Right lung (tissue), 5 donors: ENCODE data around the gene UTP11. TPM values are rescaled to one million over a fixed set of nuclear protein-coding genes. Genes with fewer than 3 reads are reported as not detected.
A peak's percentile ranks its signal among the peaks of the same experiment; 100 is the strongest.

ENCODE experiments used
- DNase-seq, 2 donors: peaks; one replicate each; pipeline ENCODE4 v3.0.0-alpha.2; 2013
- polyA plus RNA-seq, 5 donors: library from polyadenylated mRNA; unstranded; fragments of 120-200 nt; gene quantifications; one replicate each; pipeline versions ENCODE4 v1.2.1 to v1.2.3, GENCODE V29; 2013; ENCODE audit warnings: inconsistent platforms in 1 of 5, low replicate concordance in 1 of 5; ENCODE audit not compliant: insufficient read length in 5 of 5, insufficient read depth in 1 of 5

Gene UTP11
- polyA plus RNA-seq, 5 donors = 38.4 to 56.8 (median 42.9) TPM

GRCh38 chr1:38000529-38001455 is 11.7 kb upstream of the UTP11 start:
- no peak for DNase-seq

DNA sequence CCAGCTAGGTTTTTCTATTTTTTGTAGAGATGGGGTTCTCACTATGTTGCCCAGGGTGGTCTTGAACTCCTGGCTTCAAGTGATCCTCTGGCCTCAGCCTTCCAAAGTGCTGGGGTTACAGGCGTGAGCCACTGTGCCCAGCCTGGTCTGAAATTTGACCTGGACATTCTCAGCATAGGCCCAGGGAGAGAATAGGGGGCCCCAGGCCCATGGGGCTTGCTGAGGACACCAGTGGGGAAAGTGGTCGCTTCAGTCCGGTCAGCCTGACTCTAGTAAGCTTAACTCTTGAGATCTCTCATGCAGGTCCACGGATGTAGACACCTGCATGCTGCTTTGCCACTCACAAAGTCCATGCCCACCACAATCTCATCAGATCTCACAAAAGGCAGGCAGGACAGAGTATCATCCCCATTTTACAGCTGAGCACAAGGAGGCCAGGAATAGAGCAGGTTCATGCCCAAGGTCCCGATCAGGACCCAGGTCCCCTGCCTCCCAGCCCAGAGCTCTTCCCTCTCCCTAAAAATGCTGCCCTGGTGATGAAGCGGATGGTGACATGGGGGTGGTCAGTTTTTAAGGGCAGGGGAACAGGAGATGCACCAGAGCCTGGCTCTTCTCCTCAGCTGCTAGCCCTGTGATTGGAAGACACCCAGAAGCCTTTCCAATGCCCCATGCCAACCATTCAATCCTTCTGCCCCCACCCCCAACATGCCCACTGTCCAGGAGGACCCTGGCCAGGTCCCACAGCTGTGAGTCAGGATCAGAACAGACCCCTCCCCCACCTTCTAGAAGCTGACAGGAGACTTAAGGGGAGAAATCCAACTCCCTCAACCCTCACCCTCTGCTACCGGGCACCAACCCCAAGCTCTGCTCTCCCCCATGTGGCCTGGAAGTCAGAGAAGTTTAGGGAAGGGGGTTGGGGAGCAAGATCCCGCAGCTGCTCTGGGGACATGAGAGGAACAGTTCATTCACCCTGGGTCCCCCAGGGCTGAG is 9.0 kb upstream of the UTP11 start:
- DNase-seq = no peak

- DNase-seq = no peak
Measured at GRCh38 chr1:38004284-38005108, 8.0 kb upstream of the UTP11 start.

GRCh38 chr1:38005195-38006007 is 7.1 kb upstream of the UTP11 start, which contains the start of gene FHL3:
Gene FHL3, minus strand, starts transcription at chr1:38005514. Its CDS starts 6,102 bp downstream, at chr1:37999412.
- no peak for DNase-seq

GRCh38 chr1:38006008-38006828 is 6.3 kb upstream of the UTP11 start:
- no peak for DNase-seq

DNA sequence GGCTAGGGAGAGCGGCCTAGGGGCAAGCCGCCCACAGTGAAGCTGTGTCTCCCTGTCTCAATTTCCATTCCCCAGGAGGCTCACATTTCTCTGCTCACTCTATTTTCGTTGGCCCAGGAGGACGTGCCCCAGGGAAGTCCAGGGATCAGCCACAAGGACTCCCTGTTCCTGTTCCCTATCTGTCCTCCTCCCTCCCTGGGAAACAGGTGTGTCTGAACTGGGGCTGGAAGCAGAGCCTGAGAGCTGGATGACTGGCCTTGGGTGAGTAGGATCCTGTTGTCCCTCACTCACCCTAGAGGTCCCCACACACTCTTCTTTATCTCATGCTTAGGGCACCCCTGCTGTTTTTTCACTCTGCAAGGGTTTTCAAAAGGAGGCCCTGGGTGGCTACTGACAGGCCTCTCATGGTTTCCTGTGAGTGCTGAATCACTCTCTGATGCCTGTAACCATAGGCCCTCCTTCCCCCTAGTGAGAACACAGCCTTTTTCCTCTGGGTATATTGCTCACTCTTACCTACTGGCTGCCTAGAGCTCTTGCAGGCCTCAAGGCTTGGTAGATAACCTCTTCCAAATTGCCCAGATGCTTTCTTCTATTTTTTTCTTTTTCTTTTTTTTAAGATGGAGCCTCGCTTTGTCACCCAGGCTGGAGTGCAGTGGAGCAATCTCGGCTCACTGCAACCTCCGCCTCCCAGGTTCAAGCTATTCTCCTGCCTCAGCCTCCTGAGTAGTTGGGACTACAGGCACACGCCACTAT is 3.3 kb upstream of the UTP11 start:
- DNase-seq = no peak

GRCh38 chr1:38009841-38010180 is 2.7 kb upstream of the UTP11 start:
- DNase-seq = no peak

- no peak for DNase-seq
Measured at GRCh38 chr1:38013227-38013622, 691 bp downstream of the UTP11 start.

DNA sequence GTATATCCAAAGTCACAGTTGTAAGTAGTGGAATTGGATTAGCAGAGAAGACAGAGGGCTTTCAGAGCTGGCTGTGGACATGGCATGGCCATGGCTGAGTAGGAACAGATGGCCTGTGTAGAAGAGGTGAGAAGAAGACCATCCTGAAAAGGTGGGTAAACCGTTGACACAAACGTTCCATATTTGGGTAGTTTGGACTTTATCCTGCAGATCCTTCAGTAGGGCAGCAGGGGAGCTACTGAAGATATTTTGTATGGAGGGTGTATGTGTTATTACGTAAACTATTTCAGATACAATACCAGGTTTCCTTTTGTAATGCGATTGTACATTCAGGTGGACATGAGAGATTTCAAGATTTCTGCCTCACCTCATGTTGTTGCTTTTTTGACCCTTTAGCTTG is 1.6 kb downstream of the UTP11 start:
- DNase-seq = no peak

- no peak for DNase-seq
Measured at GRCh38 chr1:38014724-38015424, 2.3 kb downstream of the UTP11 start.

DNA sequence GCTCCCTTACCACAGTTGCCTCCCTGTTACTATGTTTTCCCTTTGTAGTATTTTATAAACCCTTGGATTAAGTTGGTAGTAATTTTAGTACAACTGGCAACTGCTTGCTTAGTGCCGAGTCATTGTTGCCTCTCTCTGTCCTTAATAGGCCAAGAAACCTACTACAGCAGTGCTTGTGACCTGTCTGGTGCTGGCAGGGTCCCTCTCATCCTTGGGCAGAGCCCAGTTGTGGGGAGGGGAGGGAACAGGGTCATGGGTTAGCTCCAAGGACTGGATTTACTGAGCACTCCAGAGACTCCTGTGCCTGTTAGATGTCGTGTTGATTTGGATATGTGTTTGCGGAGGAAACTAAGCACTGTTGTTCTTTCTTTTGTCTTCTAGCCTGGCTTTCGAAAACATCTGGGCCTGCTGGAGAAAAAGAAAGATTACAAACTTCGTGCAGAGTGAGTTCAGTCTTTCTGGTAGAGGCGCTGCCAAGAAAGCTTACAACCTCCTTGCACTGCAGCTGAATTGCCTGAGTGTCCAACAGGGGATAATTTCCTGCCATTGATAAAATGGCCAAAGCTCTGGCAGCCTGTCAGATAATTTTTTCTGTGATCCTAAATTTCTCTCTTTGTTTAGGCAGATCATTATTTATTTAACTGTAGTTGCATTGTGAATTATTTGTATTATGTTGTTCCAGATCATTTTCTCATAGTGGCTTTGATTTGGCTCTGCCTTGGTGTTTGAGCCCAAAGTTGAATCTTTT is 3.6 kb downstream of the UTP11 start:
- DNase-seq = peak; percentile 87 to 93

- no peak for DNase-seq
Measured at GRCh38 chr1:38018864-38019343, 6.4 kb downstream of the UTP11 start.

- no peak for DNase-seq
Measured at GRCh38 chr1:38020396-38020795, 7.9 kb downstream of the UTP11 start.

- no peak for DNase-seq
Measured at GRCh38 chr1:38021969-38022368, 9.4 kb downstream of the UTP11 start.

DNA sequence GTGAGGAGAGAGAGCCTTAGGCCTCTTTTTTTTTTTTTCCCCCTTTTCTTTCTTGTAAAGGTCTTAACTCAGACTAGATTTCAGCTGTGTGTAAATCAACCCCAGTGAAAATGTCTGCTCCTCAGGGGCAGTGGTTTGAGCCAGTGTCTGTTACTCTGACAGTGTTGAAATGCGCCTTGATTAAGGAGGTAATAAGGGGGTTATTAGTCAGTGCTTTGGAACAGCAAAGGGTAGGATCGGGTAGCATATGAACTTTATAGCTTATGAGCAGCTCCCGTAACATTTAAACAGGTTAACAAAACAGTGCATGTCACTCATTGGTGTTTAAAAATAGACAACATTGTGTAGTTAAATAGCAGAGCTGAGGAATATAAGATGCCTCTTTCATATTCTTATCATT is 10.3 kb downstream of the UTP11 start:
- DNase-seq = no peak

DNA sequence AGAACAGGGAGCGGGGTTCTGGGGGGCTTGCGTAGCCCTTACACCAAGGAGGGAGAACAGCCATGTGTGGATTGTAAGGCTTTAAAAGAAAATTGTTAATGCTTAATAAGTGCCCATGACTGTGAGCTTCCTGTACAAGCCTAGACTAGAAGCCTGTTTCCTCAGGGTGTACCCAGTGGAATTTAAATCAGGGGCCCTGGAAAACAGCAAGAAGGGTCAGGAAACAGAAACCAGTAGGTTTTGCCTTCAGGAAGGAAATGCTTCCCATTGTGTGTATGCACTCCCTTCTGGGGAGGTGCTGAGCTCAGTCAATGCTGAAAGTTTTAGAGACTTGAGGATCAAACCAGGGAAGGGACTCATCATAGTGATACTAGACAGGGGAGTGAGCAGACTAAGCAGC is 12.7 kb downstream of the UTP11 start:
- DNase-seq = no peak

DNA sequence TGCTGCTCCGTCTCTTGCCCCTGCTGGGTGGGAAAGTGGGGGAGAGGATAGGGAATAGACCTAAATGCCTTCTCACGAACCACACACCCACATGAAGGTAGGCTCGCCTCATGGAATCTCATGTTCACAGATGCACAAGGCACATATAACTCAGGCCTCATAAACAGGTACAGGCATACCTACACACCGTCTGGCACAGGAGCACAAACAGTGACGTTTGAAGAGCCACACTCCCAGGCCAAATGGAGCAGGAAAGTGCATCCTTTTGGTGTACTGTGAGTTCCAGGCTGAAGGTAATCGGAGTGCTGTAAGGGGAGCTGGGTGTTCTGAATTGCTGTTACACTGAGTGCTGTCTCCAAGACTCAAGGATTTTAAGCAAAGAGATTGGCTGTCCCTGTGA is 13.1 kb downstream of the UTP11 start:
- DNase-seq = no peak
